ENCODE results near the gene DMKN. TPM values are rescaled to one million over a fixed set of nuclear protein-coding genes. Genes with fewer than 3 reads are reported as not detected.

The DMKN gene, protein sequence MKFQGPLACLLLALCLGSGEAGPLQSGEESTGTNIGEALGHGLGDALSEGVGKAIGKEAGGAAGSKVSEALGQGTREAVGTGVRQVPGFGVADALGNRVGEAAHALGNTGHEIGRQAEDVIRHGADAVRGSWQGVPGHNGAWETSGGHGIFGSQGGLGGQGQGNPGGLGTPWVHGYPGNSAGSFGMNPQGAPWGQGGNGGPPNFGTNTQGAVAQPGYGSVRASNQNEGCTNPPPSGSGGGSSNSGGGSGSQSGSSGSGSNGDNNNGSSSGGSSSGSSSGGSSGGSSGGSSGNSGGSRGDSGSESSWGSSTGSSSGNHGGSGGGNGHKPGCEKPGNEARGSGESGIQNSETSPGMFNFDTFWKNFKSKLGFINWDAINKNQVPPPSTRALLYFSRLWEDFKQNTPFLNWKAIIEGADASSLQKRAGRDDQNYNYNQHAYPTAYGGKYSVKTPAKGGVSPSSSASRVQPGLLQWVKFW
- total RNA-seq: 2.1 and 3.6 TPM in 2 replicates

DNA sequence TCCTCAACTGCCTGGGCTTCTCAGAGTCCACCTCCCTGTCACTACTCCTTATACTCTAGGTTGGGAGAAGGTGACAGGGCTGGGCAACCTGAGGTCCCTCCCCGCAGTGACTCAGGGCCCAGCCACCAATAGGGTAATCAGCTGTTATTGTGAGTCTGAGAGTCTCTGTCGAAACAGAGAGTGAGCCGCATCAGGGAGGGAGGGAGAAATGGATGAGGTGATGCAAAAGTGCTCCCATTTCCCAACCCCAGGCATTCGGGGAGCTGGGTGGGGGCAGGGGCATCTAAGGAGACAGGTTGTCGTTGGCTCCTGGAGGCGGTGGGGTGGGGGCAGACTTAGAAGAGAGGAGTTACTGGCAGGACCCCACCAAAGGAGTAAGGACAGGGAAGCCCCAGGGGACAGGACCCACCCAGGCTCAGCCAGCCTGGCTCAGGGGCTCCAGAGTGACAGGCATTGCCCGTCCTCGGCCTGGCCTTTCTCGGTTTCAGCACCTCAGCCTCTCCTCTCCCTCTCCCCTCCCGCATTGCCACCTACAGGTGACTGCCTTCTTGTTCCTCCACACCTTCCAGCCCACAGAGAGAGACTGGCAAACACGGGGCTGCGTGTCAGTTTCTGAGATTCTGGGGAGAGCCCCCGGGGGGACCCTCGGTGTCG, at the start of gene DMKN:
Gene DMKN, minus strand, starts transcription at position 22 of the 654 bp plus-strand sequence. CDS start 174 bp downstream, outside the sequence.

DNA sequence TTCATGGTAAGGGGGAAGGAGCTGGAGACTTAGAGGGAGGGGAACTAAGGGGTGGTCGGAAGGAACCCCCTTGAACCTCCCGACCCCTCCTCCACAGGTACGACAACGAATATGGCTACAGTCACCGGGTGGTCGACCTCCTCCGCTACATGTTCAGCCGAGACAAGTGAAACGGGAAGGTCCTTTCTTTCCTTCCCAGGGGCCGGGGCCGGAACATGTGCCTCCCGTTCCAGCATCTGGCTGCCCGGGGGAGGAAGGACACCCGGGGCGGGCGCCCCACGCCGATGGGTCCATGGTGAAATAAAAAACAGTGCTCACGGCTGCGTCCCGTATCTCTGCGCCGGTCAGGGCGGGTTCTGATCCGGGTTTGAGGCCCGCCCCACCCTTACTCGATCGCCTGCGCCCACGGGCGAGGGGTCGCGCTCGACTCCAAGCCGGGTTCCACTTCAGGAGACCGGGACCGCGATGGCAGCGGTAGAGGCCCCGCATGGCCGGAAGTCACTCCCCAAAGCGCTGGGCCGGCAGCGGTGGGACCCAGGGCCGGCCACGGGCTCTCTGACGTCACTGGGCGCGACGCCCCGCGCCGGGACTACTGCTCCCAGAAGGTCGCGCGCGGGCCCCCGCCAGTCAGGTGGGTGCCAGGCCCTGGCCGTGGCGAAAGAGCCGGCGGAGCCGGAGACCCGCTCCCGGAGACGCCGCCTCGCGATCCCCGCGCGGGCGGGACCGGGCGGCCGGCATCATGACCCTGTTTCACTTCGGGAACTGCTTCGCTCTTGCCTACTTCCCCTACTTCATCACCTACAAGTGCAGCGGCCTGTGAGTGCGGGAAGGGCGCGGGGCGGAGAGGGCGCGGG, 31.8 kb upstream of the DMKN start, which contains the start of gene TMEM147:
Gene TMEM147, plus strand, starts transcription at position 626 of the 854 bp plus-strand sequence. Its CDS starts 114 bp downstream, at position 740.

DNA sequence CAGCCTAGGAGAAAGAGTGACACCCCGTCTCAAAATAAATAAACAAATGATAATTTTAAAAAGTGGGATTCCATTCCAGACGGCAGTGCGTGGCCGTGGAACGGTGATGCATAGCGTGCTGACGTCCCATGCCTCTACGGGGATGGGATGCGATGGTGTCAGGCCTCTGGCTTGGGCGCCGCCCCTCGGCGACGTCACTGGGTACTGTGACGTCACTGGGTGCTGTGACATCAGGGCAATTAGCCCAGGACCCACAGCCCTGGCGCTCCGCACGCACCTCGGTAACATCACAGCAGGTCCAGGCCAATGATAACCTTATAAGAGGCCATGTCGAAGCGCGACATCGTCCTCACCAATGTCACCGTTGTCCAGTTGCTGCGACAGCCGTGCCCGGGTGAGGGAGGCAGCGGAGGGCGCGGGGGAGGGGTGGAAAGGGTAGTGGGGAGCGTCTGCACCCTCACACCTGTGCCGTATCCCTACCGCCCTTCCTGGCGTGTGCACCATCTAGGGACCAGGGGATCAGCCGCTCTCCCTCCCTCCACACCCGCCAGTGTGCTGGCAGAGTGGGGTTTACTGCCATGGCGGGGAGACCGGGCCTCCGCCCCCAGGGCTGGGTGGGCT, 19.9 kb upstream of the DMKN start, which contains the start of gene GAPDHS:
Gene GAPDHS, plus strand, starts transcription at position 256 of the 621 bp plus-strand sequence. Its CDS starts 72 bp downstream, at position 328.

DNA sequence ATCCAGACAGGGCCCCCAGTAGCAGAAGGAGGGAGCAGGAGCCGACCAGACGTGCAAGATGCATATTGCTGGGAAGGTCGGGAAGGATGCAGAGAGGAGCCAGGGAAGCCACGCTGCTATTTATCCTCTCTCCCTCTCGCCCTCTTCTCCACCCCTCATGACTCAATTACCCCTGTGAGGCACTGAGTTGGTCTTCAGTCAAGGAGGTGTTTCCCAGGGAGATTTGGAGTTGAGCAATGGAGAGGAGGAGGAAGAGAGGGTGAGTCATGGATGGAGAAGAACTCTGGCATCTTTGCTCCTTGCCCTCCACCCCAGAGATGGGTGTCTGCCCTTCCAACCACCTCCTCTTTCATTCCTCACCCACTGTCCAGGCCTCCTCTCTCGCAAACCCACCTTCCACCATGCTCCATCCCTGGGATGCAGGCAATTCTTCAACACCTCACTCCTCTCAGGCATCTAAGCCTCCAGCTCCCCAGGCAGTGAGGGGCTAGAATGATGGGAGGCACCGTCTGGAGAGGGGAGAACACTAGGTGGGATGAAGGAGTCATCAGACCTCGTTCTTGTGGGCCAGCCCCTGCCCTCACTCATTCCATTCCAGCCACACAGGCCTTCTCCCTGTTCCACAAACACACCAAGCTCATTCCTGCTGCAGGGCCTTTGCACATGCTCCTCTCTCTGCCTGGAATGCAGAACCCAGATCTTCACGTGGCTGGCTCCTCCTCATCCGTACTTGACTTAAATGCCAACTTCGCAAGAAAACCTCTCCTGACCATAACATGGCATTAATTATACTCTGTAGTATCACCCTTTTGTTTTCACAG, 15.0 kb upstream of the DMKN start, which contains the start of gene SBSN:
Gene SBSN, minus strand, starts transcription at position 94 of the 821 bp plus-strand sequence. Its CDS starts 30 bp downstream, at position 64.

DNA sequence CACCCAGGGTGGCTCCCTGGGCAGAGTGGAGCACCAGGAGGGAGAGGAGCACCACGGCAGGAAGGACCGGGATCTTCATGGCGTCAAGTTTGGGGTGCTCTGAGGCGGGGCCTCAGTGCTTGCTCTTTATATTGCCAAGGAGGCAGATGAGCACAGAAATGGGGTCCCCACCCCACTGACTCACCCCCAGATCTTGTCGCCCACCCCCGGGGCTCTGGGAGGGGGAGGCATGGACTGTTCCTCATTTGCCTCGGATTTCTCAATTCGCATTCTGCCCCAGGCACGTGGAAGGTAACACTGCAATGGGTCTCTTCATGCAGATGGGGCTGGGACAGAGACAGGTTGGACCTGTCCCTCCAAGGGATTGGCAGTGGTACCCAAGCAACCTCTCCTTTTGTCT, 23.1 kb downstream of the DMKN start, which contains the start of gene KRTDAP:
Gene KRTDAP, minus strand, starts transcription at position 101 of the 400 bp plus-strand sequence. Its CDS starts 22 bp downstream, at position 79.

DNA sequence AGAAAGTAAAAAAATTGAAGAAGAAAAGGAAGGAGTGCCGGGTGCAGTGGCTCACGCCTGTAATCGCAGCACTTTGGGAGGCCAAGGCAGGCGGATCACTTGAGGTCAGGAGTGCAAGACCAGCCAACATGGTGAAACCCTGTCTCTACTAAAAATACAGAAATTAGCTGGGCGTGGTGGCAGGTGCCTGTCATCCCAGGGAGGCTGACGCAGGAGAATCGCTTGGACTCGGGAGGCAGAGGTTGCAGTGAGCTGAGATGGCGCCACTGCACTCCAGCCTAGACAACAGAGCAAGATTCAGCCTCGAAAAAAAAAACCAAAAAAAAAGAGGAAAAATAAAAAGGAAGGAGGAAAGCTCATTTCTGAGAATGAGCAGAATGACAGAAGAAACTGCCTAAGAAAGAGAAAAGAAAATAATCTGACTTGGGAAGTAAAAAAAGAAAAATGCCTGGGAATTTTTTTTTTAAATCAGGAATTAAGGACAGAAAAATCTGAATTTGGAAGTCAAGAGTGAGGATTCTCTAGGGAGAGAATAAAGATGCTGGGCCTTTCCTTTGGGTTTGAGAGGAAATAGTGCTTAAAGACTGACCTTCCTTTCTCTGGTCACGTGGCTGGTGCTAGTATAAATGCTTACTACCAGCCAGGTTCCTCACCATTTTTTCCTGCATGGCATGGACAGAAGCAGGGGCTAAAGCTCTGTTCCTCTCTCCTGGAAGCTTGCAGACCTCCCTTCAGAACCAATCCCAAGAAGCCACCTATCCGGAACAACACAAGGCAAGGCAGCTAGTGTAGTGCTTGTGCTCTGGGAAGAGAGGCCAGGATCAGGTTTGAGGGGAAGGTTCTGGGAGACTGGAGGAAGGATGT, 65.6 kb downstream of the DMKN start, which contains the start of gene FFAR2:
Gene FFAR2, plus strand, starts transcription at position 652 of the 864 bp plus-strand sequence. CDS start 1,458 bp downstream, outside the sequence.

Other genes with a start within 250 kb of the DMKN start
- 80.5 and 94.7 TPM in 2 replicates for gene USF2, start 244.7 kb downstream of the DMKN start, total RNA-seq
- 0.07 TPM in 1 of 2 replicates, not detected in the other for gene HAMP, start 231.1 kb downstream of the DMKN start, total RNA-seq
- gene MAG, start 221.5 kb downstream of the DMKN start, total RNA-seq: not detected in 2 replicates
- gene CD22, start 184.5 kb downstream of the DMKN start, total RNA-seq: 0.40 and 0.78 TPM in 2 replicates
- not detected in 2 replicates for gene FFAR1, start 165.7 kb downstream of the DMKN start, total RNA-seq
- gene FFAR3, start 155.2 kb downstream of the DMKN start, total RNA-seq: not detected in 2 replicates
- 0.07 TPM in 1 of 2 replicates, not detected in the other for gene GPR42, start 142.6 kb downstream of the DMKN start, total RNA-seq
- not detected in 2 replicates for gene FFAR2, start 65.4 kb downstream of the DMKN start, total RNA-seq
- not detected in 2 replicates for gene KRTDAP, start 23.2 kb downstream of the DMKN start, total RNA-seq
- gene SBSN, start 14.7 kb upstream of the DMKN start, total RNA-seq: 4.5 and 6.7 TPM in 2 replicates
- not detected in 2 replicates for gene GAPDHS, start 19.8 kb upstream of the DMKN start, total RNA-seq
- gene TMEM147, start 32.0 kb upstream of the DMKN start, total RNA-seq: 73.0 and 101 TPM in 2 replicates
- not detected in 2 replicates for gene ATP4A, start 50.0 kb upstream of the DMKN start, total RNA-seq
- not detected in 2 replicates for gene PMIS2, start 72.5 kb upstream of the DMKN start, total RNA-seq
- gene HAUS5, start 99.1 kb upstream of the DMKN start, total RNA-seq: 5.6 and 7.4 TPM in 2 replicates
- 33.4 and 35.7 TPM in 2 replicates for gene RBM42, start 115.4 kb upstream of the DMKN start, total RNA-seq
- gene ETV2, start 128.1 kb upstream of the DMKN start, total RNA-seq: 0.13 TPM in 1 of 2 replicates, not detected in the other
- 188 and 222 TPM in 2 replicates for gene COX6B1, start 134.7 kb upstream of the DMKN start, total RNA-seq
- 0.10 and 0.13 TPM in 2 replicates for gene UPK1A, start 152.9 kb upstream of the DMKN start, total RNA-seq
- gene ZBTB32, start 190.9 kb upstream of the DMKN start, total RNA-seq: not detected in 2 replicates
- gene KMT2B, start 204.4 kb upstream of the DMKN start, total RNA-seq: 10.3 and 15.1 TPM in 2 replicates
- 0.73 and 0.85 TPM in 2 replicates for gene IGFLR1, start 228.8 kb upstream of the DMKN start, total RNA-seq
- 6.1 and 8.9 TPM in 2 replicates for gene U2AF1L4, start 231.8 kb upstream of the DMKN start, total RNA-seq
- 12.4 and 17.2 TPM in 2 replicates for gene PSENEN, start 232.0 kb upstream of the DMKN start, total RNA-seq
- gene LIN37, start 234.9 kb upstream of the DMKN start, total RNA-seq: 9.0 and 10.0 TPM in 2 replicates
- 106 and 161 TPM in 2 replicates for gene HSPB6, start 243.4 kb upstream of the DMKN start, total RNA-seq
- 5.4 and 6.3 TPM in 2 replicates for gene PROSER3, start 244.5 kb upstream of the DMKN start, total RNA-seq